Measurements from ENCODE around the gene TEAD1.

- TF ChIP-seq, protein P1, sequence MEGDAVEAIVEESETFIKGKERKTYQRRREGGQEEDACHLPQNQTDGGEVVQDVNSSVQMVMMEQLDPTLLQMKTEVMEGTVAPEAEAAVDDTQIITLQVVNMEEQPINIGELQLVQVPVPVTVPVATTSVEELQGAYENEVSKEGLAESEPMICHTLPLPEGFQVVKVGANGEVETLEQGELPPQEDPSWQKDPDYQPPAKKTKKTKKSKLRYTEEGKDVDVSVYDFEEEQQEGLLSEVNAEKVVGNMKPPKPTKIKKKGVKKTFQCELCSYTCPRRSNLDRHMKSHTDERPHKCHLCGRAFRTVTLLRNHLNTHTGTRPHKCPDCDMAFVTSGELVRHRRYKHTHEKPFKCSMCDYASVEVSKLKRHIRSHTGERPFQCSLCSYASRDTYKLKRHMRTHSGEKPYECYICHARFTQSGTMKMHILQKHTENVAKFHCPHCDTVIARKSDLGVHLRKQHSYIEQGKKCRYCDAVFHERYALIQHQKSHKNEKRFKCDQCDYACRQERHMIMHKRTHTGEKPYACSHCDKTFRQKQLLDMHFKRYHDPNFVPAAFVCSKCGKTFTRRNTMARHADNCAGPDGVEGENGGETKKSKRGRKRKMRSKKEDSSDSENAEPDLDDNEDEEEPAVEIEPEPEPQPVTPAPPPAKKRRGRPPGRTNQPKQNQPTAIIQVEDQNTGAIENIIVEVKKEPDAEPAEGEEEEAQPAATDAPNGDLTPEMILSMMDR (conservative IDR thresholded peaks at IDR 0.05), result no peak
- TF ChIP-seq EZH2 (IDR thresholded peaks at IDR 0.05; ENCODE audit: low read depth), result no peak
Measured at GRCh38 chr11:12845163-12845562, 170.9 kb downstream of the TEAD1 start.
